Neural progenitor cell (in vitro differentiated cells): ENCODE results near the gene VSIG10. TPM values are rescaled to one million over a fixed set of nuclear protein-coding genes. Genes with fewer than 3 reads are reported as not detected.

ENCODE experiments used
- DNase-seq: peaks from one replicate; pipeline ENCODE4 v3.0.0-alpha.2; 2016; ENCODE audit warnings: low spot score
- H2AFZ ChIP-seq: fragments of 200-600 bp; sonication (generic); replicated peaks from 2 replicates; pipeline ENCODE4 v1.6.1; 2016; ENCODE audit warnings: antibody characterized with exemption
- H3F3A ChIP-seq: fragments of 200-600 bp; sonication (generic); 2 replicates; pipeline ENCODE4 v1.6.1; 2016; ENCODE audit warnings: antibody characterized with exemption, low read depth
- H3K27ac ChIP-seq: fragments of 200-600 bp; sonication (generic); 2 replicates; pipeline ENCODE4 v1.5.1; 2016; ENCODE audit warnings: mild to moderate bottlenecking
- H3K27me3 ChIP-seq: fragments of 200-600 bp; sonication (generic); 2 replicates; pipeline ENCODE4 v1.6.1; 2016; ENCODE audit warnings: mild to moderate bottlenecking, moderate library complexity
- H3K36me3 ChIP-seq: fragments of 200-600 bp; sonication (generic); 2 replicates; pipeline ENCODE4 v1.5.1; 2016
- H3K4me1 ChIP-seq: fragments of 200-600 bp; sonication (generic); 2 replicates; pipeline ENCODE4 v1.6.1; 2016; ENCODE audit warnings: mixed run types
- H3K4me2 ChIP-seq: fragments of 200-600 bp; sonication (generic); 2 replicates; pipeline ENCODE4 v1.6.1; 2016
- H3K4me3 ChIP-seq: fragments of 200-600 bp; sonication (generic); 2 replicates; pipeline ENCODE4 v1.5.1; 2016
- H3K79me2 ChIP-seq: fragments of 200-600 bp; sonication (generic); 2 replicates; pipeline ENCODE4 v1.6.1; 2016; ENCODE audit warnings: low read depth
- H3K9ac ChIP-seq: fragments of 200-600 bp; sonication (generic); 2 replicates; pipeline ENCODE4 v1.6.1; 2016
- H3K9me3 ChIP-seq: fragments of 200-600 bp; sonication (generic); 2 replicates; pipeline ENCODE4 v1.5.1; 2016; ENCODE audit warnings: low read depth
- H4K20me1 ChIP-seq: fragments of 200-600 bp; sonication (generic); 2 replicates; pipeline ENCODE4 v1.6.1; 2016; ENCODE audit warnings: low read depth
- H3K27ac Mint-ChIP-seq: 3 replicates; pipeline ENCODE4 v1.8.0; 2021; ENCODE audit warnings: mixed read lengths
- H3K27me3 Mint-ChIP-seq: 2 replicates; pipeline ENCODE4 v1.8.0; 2022; ENCODE audit warnings: low read depth, mild to moderate bottlenecking, inconsistent platforms, moderate library complexity, mixed read lengths; ENCODE audit not compliant: insufficient read depth
- H3K36me3 Mint-ChIP-seq: 3 replicates; pipeline ENCODE4 v1.8.0; 2021; ENCODE audit warnings: mixed read lengths
- H3K4me1 Mint-ChIP-seq: 3 replicates; pipeline ENCODE4 v1.8.0; 2021; ENCODE audit warnings: mixed read lengths
- H3K4me3 Mint-ChIP-seq: 3 replicates; pipeline ENCODE4 v1.8.0; 2021; ENCODE audit warnings: mild to moderate bottlenecking, moderate library complexity, mixed read lengths
- H3K9me3 Mint-ChIP-seq: 3 replicates; pipeline ENCODE4 v1.8.0; 2020; ENCODE audit warnings: mixed read lengths
- EZH2 ChIP-seq: fragments of 200-600 bp; sonication (generic); IDR thresholded peaks from 2 replicates; pipeline ENCODE4 v1.6.1; 2017; ENCODE audit warnings: antibody characterized with exemption, mild to moderate bottlenecking, moderate library complexity
- EZH2phosphoT487 ChIP-seq: fragments of 200-600 bp; sonication (generic); IDR thresholded peaks from 2 replicates; pipeline ENCODE4 v1.6.1; 2017; ENCODE audit warnings: antibody characterized with exemption
- total RNA-seq: library from RNA; depleted of rRNA; stranded (reverse); fragments of >200 nt; gene quantifications from 2 replicates; pipeline ENCODE4 v1.2.3, GENCODE V29; 2015; ENCODE audit warnings: low replicate concordance
- TF ChIP-seq, protein P1 (sequence below): fragments of 200-600 bp; sonication (generic); IDR thresholded peaks from 2 replicates; pipeline ENCODE4 v1.5.1; 2017; ENCODE audit warnings: antibody characterized with exemption, mild to moderate bottlenecking

The VSIG10 gene
- total RNA-seq, 1 donor from 2014 or later = 22.6 TPM

DNA sequence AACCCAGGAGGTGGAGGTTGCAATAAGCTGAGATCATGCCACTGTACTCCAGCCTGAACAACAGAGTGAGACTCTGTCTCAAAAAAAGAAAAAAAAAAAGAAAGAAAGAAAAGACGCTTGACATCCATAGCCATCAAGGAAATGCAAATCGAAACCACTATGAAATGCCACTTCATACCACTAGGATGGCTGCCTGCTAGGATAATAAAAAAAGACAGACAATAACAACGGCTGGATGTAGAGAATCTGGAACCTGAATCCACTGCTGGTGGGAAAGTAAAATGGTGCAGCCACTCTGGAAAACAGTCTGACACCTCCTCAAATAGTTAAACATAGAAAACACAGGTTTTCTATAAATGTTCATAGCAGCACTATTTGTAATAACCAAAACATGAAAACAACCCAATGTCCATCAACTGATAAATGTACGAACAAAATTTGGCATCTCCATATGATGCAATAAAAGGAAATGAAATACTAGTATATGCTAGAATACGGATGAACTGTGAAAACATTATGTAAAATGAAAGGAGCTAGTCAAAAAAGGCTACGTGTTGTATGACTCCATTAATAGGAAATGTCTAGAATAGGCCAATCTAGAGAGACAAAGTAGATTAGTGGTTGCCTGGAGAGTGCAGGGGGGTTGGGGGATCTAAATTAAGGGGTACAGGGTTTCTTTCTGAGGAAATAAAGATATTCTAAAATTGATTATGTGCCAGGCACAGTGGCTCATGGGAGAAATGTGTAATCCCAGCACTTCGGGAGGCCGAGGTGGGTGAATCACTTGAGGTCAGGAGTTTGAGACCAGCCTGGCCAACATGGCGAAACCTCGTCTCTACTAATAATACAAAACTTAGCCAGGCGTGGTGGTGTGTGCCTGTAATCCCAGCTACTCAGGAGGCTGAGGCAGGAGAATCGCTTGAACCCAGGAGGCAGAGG, 52.6 kb downstream of the VSIG10 start:
- Mint-ChIP-seq H3K27me3 (peaks cover 2% of the 10 kb centered on the region), H3K4me3 (no peak overlapping the region), H3K4me1 (peaks cover 10% of the 10 kb centered on the region), H3K9me3 (no peaks in the 10 kb centered on the region), H3K36me3 (peaks cover 23% of the 10 kb centered on the region), H3K27ac (no peak overlapping the region)
- Histone ChIP-seq H3K27me3 (no peaks in the 10 kb centered on the region), H3K9me3 (no peaks in the 10 kb centered on the region), H3F3A (no peaks in the 10 kb centered on the region), H3K27ac (no peak overlapping the region), H3K9ac (no peak overlapping the region), H2AFZ (no peak overlapping the region), H4K20me1 (no peaks in the 10 kb centered on the region), H3K36me3 (peaks cover 4% of the 10 kb centered on the region), H3K79me2 (peaks cover 17% of the 10 kb centered on the region), H3K4me3 (no peak overlapping the region), H3K4me1 (no peaks in the 10 kb centered on the region), H3K4me2 (no peak overlapping the region)
- no peak for DNase-seq
- TF ChIP-seq, protein P1, sequence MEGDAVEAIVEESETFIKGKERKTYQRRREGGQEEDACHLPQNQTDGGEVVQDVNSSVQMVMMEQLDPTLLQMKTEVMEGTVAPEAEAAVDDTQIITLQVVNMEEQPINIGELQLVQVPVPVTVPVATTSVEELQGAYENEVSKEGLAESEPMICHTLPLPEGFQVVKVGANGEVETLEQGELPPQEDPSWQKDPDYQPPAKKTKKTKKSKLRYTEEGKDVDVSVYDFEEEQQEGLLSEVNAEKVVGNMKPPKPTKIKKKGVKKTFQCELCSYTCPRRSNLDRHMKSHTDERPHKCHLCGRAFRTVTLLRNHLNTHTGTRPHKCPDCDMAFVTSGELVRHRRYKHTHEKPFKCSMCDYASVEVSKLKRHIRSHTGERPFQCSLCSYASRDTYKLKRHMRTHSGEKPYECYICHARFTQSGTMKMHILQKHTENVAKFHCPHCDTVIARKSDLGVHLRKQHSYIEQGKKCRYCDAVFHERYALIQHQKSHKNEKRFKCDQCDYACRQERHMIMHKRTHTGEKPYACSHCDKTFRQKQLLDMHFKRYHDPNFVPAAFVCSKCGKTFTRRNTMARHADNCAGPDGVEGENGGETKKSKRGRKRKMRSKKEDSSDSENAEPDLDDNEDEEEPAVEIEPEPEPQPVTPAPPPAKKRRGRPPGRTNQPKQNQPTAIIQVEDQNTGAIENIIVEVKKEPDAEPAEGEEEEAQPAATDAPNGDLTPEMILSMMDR = no peak
- TF ChIP-seq EZH2phosphoT487 (no peak), EZH2 (no peak)

- Histone ChIP-seq H3K4me3 (no peak overlapping the region), H3K79me2 (no peaks in the 10 kb centered on the region), H3K36me3 (peaks cover 11% of the 10 kb centered on the region), H3F3A (no peaks in the 10 kb centered on the region), H3K9me3 (no peaks in the 10 kb centered on the region), H3K27ac (no peak overlapping the region), H3K4me2 (no peak overlapping the region), H2AFZ (no peak overlapping the region), H4K20me1 (no peaks in the 10 kb centered on the region), H3K4me1 (no peaks in the 10 kb centered on the region), H3K9ac (no peak overlapping the region), H3K27me3 (no peaks in the 10 kb centered on the region)
- H3K27me3 Mint-ChIP-seq = no peaks in the 10 kb centered on the region
- no peak overlapping the region for H3K27ac Mint-ChIP-seq
- H3K4me1 Mint-ChIP-seq = peaks cover under 1% of the 10 kb centered on the region
- peaks cover 32% of the 10 kb centered on the region for H3K36me3 Mint-ChIP-seq
- TF ChIP-seq, protein P1 = no peak
- no peak for TF ChIP-seq EZH2phosphoT487
- H3K4me3 Mint-ChIP-seq = no peak overlapping the region
- no peak for DNase-seq
- no peaks in the 10 kb centered on the region for H3K9me3 Mint-ChIP-seq
These were observed 57.4 kb downstream of the VSIG10 start for GRCh38 chr12:118046430-118046829.

DNA sequence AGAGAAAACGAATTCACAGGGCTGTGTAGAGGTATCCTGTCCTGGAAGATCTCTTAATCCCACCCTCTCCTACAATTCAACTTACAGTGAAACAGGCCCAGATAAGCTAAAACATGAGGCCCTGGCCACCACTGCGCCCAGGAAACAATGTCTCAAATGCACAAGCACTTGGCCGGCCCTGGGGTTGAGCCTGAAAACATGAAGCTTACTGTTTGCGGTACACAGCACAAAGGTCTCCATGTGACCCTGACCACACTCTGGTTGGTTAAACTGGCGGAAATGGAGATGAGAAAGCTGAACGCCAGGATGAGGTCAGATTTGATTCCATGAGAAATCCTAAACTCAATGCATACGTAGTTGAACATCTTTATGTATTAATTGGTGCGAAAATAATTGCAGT, 59.2 kb downstream of the VSIG10 start:
- DNase-seq = no peak
- Mint-ChIP-seq H3K27ac (no peak overlapping the region), H3K36me3 (peaks cover 34% of the 10 kb centered on the region)

More for the DNA sequence above, 59.2 kb downstream of the VSIG10 start:
- no peak overlapping the region for H2AFZ ChIP-seq
- Mint-ChIP-seq H3K4me3 (no peak overlapping the region), H3K9me3 (no peaks in the 10 kb centered on the region), H3K4me1 (peaks cover 6% of the 10 kb centered on the region), H3K27me3 (no peaks in the 10 kb centered on the region)
- H3K79me2 ChIP-seq = no peaks in the 10 kb centered on the region
- H3K27me3 ChIP-seq = no peaks in the 10 kb centered on the region
- H3K36me3 ChIP-seq = peaks cover 7% of the 10 kb centered on the region
- H3K4me3 ChIP-seq = no peak overlapping the region
- H3K9ac ChIP-seq = no peak overlapping the region
- TF ChIP-seq EZH2phosphoT487 (no peak), EZH2 (no peak)
- TF ChIP-seq, protein P1 = no peak
- H3F3A ChIP-seq = no peaks in the 10 kb centered on the region
- H3K27ac ChIP-seq = no peak overlapping the region
- no peak overlapping the region for H3K4me2 ChIP-seq
- no peaks in the 10 kb centered on the region for H3K9me3 ChIP-seq
- no peaks in the 10 kb centered on the region for H4K20me1 ChIP-seq
- H3K4me1 ChIP-seq = no peaks in the 10 kb centered on the region
